Activated gamma-delta T cell treated with Interleukin-2 at 50 U/mL for 16 hours (primary cell): Measurements from ENCODE around the gene FGFR2.
"Not testable (repeated sequence)": the region's sequence is repeated elsewhere in the genome, so short reads cannot be mapped to it uniquely, and the experiment has no call there.

Source experiments
- DNase-seq: peaks from one replicate; pipeline ENCODE4 v3.0.0-alpha.2; 2020

FGFR2 gene

DNA sequence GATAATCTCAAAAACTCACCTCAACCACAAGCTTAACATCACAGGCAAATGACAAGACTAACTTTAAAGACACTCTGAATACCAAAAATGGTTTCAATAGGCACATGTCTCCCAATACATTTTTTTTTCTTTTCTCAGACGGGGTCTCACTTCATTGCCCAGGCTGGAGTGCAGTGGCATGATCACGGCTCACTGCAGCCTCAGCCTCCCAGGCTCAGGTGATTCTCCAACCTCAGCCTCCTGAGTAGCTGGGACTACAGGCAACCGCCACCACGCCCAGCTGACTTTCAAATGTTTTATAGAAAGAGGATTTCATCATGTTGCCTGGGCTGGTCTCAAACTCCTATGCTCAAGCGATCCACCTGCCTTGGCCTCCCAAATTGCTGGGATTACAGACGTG lies 77.7 kb downstream of the FGFR2 start:
- DNase-seq, result not testable (repeated sequence)

DNA sequence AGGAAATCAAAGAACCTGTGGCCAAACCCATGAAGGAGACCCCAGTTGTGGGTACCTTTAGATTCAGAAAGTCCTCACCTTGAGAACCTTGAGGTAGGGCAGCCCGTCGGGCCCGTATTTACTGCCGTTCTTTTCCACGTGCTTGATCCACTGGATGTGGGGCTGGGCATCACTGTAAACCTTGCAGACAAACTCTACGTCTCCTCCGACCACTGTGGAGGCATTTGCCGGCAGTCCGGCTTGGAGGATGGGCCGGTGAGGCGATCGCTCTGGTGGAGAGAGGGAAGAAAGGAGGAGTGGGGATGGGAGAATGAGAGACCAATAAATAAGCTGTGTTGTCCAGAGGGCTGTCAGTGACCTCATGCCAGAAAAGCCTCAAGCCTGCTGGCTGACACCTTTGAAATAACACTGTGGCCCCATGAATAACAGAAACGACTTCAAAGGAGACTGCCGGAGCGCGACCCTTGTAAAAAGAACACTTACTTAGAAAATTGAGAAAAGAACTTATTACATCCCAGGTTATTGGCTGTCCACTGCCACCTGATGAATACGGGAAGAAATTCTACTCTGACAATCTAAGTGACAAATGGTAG lies 78.2 kb downstream of the FGFR2 start:
- no peak for DNase-seq

- no peak for DNase-seq
Observed at GRCh38 chr10:121519411-121519810, 78.8 kb downstream of the FGFR2 start.

DNA sequence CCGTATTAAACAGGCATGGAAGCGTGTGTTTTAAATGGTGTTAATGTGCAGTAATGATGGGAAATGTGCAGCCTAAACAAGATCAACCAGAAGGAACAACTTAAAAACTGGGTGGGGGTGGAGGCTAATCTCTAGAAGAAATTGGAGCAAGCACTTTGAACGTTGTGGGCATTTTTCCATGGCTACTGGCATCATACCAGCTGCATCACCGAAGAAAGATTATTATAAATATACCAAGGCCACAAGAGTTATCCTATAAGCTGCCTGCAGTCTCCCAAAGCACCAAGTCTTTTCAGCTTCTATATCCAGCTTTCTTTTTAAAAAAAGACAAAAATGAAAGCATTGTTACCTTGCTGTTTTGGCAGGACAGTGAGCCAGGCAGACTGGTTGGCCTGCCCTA lies 79.9 kb downstream of the FGFR2 start:
- no peak for DNase-seq

DNA sequence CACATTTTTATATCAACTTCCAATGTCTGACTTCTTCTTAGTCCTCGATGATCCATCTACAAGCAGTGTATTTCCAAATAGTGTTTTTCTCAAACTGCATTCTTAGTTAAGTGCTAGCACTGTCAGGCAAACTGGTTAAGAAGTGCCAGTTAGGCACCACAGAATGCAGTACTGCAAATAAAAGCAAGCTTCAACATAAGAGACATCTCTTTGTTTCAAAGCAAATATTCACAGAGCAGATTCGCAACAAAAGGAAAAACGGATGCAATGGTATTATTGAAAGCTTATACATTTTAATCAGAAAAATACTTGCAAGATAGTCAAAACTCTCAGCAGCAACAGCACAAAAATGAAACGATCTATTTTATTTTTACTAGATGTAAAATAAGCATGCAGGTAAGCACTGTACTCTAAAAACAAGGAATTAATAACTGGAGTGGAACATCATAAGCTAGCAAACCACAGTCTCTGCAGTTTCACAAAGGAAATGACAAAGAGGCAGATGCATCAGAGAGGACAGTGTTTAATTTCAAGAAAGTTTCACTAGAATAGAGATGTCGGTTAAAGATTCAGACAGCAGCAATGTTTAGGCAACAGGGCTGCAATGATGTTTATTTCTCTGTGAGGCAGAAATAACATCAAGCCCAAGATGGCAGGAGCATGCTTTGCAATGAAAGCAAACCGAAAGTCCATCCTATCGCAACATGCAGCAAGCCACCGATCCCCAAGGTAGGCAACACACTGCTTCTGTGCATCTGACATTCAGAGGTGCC lies 82.0 kb downstream of the FGFR2 start:
- DNase-seq, result no peak

- DNase-seq, result no peak
Observed at GRCh38 chr10:121514141-121514865, 83.9 kb downstream of the FGFR2 start.

DNA sequence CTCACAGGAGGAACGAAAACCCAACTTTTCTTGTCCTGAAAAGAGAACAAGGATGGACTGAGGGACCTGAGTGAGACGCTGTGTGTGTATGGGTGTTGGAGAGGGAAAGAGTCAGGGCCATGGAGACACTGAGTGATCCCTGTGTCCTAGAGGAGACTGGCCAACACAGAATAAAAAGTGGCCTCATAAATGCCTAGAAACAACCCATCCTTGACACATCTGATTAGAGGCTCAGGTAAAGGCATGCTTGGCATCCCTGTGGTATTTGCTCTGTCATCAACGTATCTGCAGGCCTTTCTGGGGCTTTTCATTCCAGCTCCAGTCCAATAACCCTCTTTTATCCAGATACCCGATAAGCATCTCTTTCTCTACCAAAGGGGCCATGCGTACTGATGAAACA lies 86.3 kb downstream of the FGFR2 start:
- DNase-seq, result no peak

DNA sequence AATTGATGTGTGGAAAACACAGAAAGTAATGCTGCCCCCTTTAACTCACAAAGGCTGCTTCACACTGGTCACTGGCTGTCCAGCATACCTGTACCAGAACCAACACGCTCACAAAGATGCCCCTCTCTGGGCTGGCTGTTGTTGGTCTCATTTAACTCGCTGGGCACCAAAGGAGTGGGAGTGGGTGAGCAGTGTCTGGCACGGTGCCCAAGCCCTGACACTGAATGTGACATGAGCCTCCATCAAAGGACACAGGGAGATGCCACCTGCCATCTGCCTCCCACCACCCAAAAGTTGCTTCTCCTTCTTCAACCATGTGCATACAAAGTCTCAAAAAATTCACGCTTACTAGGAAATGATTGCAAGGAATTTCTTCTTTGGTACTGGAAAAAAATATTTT lies 86.8 kb downstream of the FGFR2 start:
- no peak for DNase-seq

DNA sequence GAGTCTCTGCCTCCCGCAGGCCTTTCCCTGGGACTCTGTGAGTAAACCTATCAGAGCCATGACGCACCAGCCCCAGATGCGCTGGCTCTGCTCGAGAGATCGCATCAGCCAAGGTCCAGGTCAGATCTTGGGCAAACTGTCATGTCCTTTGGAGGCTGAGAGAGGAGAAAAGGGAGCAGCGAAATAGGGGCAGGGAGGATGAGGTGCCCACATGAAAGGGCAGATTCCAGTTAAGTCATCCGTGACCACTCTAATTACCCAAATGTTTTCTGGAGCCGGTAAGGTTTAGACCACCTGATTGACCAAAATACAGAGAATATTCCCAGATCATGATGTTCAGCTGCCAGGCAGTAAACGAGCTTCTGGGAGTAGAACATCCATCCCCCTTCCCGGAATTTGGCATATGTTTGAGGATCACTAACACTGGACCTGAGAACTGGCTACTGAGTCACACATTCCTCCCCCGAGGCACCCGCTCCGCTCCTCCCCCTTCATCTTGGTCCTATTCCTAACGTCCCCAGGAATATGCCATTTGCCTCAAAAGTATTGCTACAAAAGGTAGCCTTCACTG lies 88.0 kb downstream of the FGFR2 start:
- DNase-seq, result no peak

DNA sequence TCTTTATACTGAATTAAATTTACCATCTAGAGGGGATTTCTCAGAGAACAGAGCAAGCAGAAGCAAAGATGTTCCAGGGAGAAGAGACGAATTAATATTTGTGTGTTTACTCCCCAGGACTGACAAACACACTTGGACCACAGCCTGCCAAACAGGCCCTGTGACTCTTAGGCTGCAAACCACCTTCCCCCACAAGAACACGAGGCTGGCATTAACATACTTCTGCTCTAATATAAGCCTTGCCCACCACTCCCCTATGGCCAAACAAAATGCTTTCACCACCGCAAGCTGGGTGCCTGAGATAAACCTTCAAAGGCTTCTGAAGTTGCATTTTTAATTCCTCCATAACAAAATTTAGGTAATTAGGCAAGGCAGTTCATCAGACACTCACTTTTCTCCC lies 88.4 kb downstream of the FGFR2 start:
- DNase-seq, result no peak

- no peak for DNase-seq
Observed at GRCh38 chr10:121509112-121509511, 89.1 kb downstream of the FGFR2 start.

GRCh38 chr10:121503587-121504051 lies 94.6 kb downstream of the FGFR2 start:
- DNase-seq, result no peak

GRCh38 chr10:121501796-121502195 lies 96.4 kb downstream of the FGFR2 start:
- no peak for DNase-seq

GRCh38 chr10:121500701-121501332 lies 97.4 kb downstream of the FGFR2 start:
- DNase-seq, result no peak

DNA sequence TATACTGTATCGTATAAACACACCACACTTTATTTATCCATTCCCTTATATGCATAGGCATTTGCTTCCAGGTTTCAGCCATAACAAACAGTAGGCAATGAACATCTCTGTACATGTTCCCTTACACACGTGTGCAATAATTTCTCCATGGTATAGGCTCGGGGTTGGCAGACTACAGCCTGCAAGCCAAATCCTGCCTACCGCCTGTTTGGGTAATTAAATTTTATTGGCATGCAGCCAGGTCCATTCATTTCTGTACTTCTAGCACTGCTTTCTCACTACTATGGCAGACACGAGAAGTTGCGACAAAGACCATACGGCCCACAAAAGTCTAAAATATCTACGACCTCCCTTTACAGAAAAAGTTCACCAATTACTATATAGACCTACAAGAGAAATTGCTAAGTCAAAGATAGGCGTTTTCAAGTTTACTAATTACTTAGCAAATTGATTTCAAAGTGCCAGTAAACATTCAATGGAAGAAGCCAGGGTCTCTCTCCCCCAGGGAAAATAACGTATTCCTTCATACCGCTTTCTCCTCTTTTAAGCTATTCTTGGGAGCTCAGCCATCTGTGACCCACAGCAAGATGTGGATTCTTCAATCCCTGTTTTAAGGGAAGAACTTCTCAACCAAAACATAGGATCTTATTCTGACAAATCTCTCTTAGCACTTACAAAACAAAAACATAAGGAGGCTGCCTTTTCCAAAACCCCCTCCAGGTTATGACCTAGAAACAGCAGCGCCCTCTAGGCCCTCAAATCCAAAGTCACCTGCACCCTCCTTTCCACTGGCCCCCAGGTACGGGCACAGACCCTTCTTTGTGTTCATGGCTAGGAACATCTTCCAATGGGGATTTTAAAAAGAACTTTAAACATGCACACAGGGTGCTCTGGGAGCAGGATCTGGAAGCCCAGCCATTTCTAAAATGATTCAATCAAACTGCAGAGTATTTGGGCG lies 100.5 kb downstream of the FGFR2 start:
- no peak for DNase-seq

DNA sequence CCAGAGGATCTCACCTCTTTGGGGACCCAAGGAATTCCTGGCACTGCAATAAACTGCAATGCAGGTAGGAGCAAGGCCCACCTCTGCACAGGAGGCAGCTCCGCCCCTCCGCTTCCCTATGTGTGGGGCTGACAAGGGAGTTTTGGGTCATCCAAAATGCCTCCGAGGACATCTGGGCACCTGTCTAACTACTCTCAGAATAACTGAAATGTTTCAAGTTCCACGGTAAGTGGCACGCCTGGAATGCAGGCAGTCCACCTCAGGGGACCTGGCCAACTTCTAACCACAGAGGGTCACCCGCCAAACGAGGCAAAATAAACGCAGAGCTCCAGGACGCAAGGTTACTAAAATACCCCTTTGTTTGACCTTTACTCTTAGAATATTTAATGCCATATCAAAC lies 102.5 kb downstream of the FGFR2 start:
- DNase-seq, result no peak

- DNase-seq, result no peak
Observed at GRCh38 chr10:121494296-121494695, 103.9 kb downstream of the FGFR2 start.

DNA sequence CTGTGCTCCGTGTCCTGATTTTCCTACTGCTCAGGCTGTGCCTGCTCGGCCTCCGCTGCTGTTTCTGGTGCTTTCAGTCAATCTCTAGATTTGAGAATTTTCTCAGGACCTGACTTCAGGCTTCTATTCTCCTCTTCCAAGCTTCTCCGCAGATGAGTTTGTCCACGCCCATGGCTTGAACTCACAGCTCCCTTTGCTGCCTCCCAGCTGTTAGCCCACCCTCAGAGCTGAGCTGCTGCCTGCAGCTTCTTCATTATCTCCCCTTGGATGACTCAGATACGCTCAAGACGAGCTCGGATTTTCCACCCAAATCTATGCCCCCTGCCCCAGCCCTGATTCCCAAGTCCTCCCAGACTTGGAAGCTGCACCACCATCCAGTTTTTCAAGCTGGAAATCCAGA lies 104.7 kb downstream of the FGFR2 start:
- DNase-seq, result no peak

- no peak for DNase-seq
Observed at GRCh38 chr10:121490871-121491519, 107.2 kb downstream of the FGFR2 start.

GRCh38 chr10:121485436-121486139 lies 112.7 kb downstream of the FGFR2 start:
- DNase-seq, result no peak

DNA sequence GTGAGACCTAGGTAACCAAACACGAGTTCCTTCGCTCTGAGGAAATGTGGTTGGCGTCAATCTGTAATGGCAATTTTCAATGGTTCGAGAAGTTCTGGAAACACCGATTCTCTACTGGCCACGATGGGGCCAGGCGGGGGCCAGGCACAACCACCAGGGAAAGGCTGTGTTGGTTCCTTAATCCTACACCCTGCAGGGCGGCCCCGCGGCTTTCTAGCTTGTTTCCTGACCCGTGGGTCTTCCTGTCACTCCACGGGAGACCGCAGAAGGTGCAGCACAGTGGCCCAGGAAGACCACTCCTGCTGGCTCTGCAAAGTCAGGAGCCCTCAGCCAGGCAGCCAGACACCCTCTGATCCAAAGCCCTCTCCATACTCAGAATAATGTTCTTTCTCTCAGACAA lies 113.4 kb downstream of the FGFR2 start:
- DNase-seq, result no peak
